GM19035 (cell line): Measurements from ENCODE around the gene FBXW9.
"Not testable (repeated sequence)": the region's sequence is repeated elsewhere in the genome, so short reads cannot be mapped to it uniquely, and the experiment has no call there.

Source experiments
- ATAC-seq: cut with Tn5 transposase; IDR thresholded peaks from one replicate; pipeline ENCODE4 v1.9.1; 2021; ENCODE audit not compliant: unreplicated experiment

The FBXW9 gene

GRCh38 chr19:12656899-12657571 lies 39.4 kb downstream of the FBXW9 start:
- no peak for ATAC-seq

- no peak for ATAC-seq
Measured at GRCh38 chr19:12655546-12655945, 40.9 kb downstream of the FBXW9 start.

- ATAC-seq: no peak
Measured at GRCh38 chr19:12652219-12652618, 44.2 kb downstream of the FBXW9 start.

GRCh38 chr19:12649941-12650340 lies 46.5 kb downstream of the FBXW9 start:
- no peak for ATAC-seq

GRCh38 chr19:12648088-12648487 lies 48.3 kb downstream of the FBXW9 start:
- ATAC-seq: no peak

GRCh38 chr19:12647490-12648071 lies 48.9 kb downstream of the FBXW9 start:
- ATAC-seq: no peak

- no peak for ATAC-seq
Measured at GRCh38 chr19:12647047-12647446, 49.4 kb downstream of the FBXW9 start.

- ATAC-seq: no peak
Measured at GRCh38 chr19:12646551-12646950, 49.9 kb downstream of the FBXW9 start.

- ATAC-seq: not testable (repeated sequence)
Measured at GRCh38 chr19:12643716-12644115, 52.7 kb downstream of the FBXW9 start.

- ATAC-seq: no peak
Measured at GRCh38 chr19:12642506-12642905, 53.9 kb downstream of the FBXW9 start.

GRCh38 chr19:12641456-12641855 lies 55.0 kb downstream of the FBXW9 start:
- no peak for ATAC-seq

- no peak for ATAC-seq
Measured at GRCh38 chr19:12639901-12640613, 56.4 kb downstream of the FBXW9 start.
